CD4-positive, alpha-beta T cell treated with Interleukin-21 for 1 hour (primary cell): Measurements from ENCODE around the gene LTC4S.
"Not testable (repeated sequence)": the region's sequence is repeated elsewhere in the genome, so short reads cannot be mapped to it uniquely, and the experiment has no call there.

Experiments used
- DNase-seq: peaks from one replicate; pipeline ENCODE4 v3.0.0-alpha.2; 2020

The LTC4S gene

GRCh38 chr5:179769796-179770195 is 24.0 kb upstream of the LTC4S start:
- no peak for DNase-seq

GRCh38 chr5:179771311-179771895 is 22.4 kb upstream of the LTC4S start:
- DNase-seq = no peak

- DNase-seq = no peak
These were observed 21.4 kb upstream of the LTC4S start for GRCh38 chr5:179772351-179772750.

- no peak for DNase-seq
These were observed 20.1 kb upstream of the LTC4S start for GRCh38 chr5:179773686-179774040.

- DNase-seq = no peak
These were observed 19.3 kb upstream of the LTC4S start for GRCh38 chr5:179774442-179774841.

- no peak for DNase-seq
These were observed 17.3 kb upstream of the LTC4S start for GRCh38 chr5:179776411-179776938.

GRCh38 chr5:179777456-179777855 is 16.3 kb upstream of the LTC4S start:
- DNase-seq = no peak

- no peak for DNase-seq
These were observed 15.9 kb upstream of the LTC4S start for GRCh38 chr5:179777909-179778308.

GRCh38 chr5:179778591-179778990 is 15.2 kb upstream of the LTC4S start:
- no peak for DNase-seq

GRCh38 chr5:179779826-179780225 is 14.0 kb upstream of the LTC4S start:
- DNase-seq = no peak

- DNase-seq = no peak
These were observed 13.4 kb upstream of the LTC4S start for GRCh38 chr5:179780362-179780761.

- DNase-seq = no peak
These were observed 11.9 kb upstream of the LTC4S start for GRCh38 chr5:179781846-179782245.

GRCh38 chr5:179783128-179783527 is 10.7 kb upstream of the LTC4S start:
- DNase-seq = no peak

- no peak for DNase-seq
These were observed 6.9 kb upstream of the LTC4S start for GRCh38 chr5:179786861-179787260.

GRCh38 chr5:179788193-179788854 is 5.5 kb upstream of the LTC4S start:
- DNase-seq = no peak

GRCh38 chr5:179789278-179789677 is 4.5 kb upstream of the LTC4S start:
- DNase-seq = not testable (repeated sequence)

- no peak for DNase-seq
These were observed 1.7 kb upstream of the LTC4S start for GRCh38 chr5:179791881-179792611.

- DNase-seq = no peak
These were observed 946 bp upstream of the LTC4S start for GRCh38 chr5:179792612-179793467.

- no peak for DNase-seq
These were observed 385 bp downstream of the LTC4S start for GRCh38 chr5:179794171-179794570.

GRCh38 chr5:179794575-179794974 is 789 bp downstream of the LTC4S start:
- DNase-seq = no peak

- no peak for DNase-seq
These were observed 1.5 kb downstream of the LTC4S start for GRCh38 chr5:179795049-179795862.
